NB4 (cell line): Measurements from ENCODE around the gene ARHGAP4.

Source experiments
- MYC ChIP-seq: IDR thresholded peaks from 2 replicates; pipeline ENCODE4 v1.6.1; 2011; ENCODE audit warnings: low read depth, low read length
- POLR2A ChIP-seq: IDR thresholded peaks from 2 replicates; pipeline ENCODE4 v1.6.1; 2011; ENCODE audit warnings: mild to moderate bottlenecking; ENCODE audit not compliant: insufficient read length; ENCODE audit errors: extremely low read depth
- TF ChIP-seq, protein P1 (sequence below): IDR thresholded peaks from one replicate; pipeline ENCODE4 v1.5.1; 2012; ENCODE audit warnings: low read depth, low read length
- TF ChIP-seq, protein P2 (sequence below): IDR thresholded peaks from 2 replicates; pipeline ENCODE4 v1.6.1; 2011; ENCODE audit warnings: low read depth, low read length

- TF ChIP-seq POLR2A = peak; percentile 46
- TF ChIP-seq, protein P1, sequence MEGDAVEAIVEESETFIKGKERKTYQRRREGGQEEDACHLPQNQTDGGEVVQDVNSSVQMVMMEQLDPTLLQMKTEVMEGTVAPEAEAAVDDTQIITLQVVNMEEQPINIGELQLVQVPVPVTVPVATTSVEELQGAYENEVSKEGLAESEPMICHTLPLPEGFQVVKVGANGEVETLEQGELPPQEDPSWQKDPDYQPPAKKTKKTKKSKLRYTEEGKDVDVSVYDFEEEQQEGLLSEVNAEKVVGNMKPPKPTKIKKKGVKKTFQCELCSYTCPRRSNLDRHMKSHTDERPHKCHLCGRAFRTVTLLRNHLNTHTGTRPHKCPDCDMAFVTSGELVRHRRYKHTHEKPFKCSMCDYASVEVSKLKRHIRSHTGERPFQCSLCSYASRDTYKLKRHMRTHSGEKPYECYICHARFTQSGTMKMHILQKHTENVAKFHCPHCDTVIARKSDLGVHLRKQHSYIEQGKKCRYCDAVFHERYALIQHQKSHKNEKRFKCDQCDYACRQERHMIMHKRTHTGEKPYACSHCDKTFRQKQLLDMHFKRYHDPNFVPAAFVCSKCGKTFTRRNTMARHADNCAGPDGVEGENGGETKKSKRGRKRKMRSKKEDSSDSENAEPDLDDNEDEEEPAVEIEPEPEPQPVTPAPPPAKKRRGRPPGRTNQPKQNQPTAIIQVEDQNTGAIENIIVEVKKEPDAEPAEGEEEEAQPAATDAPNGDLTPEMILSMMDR = no peak
- TF ChIP-seq MYC = peak; percentile 42
- TF ChIP-seq, protein P2, sequence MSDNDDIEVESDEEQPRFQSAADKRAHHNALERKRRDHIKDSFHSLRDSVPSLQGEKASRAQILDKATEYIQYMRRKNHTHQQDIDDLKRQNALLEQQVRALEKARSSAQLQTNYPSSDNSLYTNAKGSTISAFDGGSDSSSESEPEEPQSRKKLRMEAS = peak; percentile 94
Observed at GRCh38 chrX:153927922-153928760, 2.1 kb upstream of the ARHGAP4 start.
